WTC11 (cell line): ENCODE measurements around the gene ENOX2.

Experiments used
- CTCF ChIP-seq: fragments of 200-600 bp; IDR thresholded peaks from 2 replicates; pipeline ENCODE4 v1.8.0; 2022; ENCODE audit warnings: antibody characterized with exemption
- JUN ChIP-seq: sonication (generic); formaldehyde crosslinking; IDR thresholded peaks from 2 replicates; pipeline ENCODE4 v1.8.0; 2023; ENCODE audit warnings: mild to moderate bottlenecking, missing genetic modification reagents
- KAT7 ChIP-seq: sonication (generic); formaldehyde crosslinking; IDR thresholded peaks from 2 replicates; pipeline ENCODE4 v1.8.1; 2023; ENCODE audit warnings: missing genetic modification reagents, mild to moderate bottlenecking, borderline replicate concordance
- NR1H2 ChIP-seq: sonication (generic); formaldehyde crosslinking; IDR thresholded peaks from 2 replicates; pipeline ENCODE4 v1.9.0; 2021; ENCODE audit warnings: mild to moderate bottlenecking, moderate library complexity, missing genetic modification reagents
- TEAD4 ChIP-seq: sonication (generic); formaldehyde crosslinking; IDR thresholded peaks from 2 replicates; pipeline ENCODE4 v1.8.0; 2022; ENCODE audit warnings: mild to moderate bottlenecking, missing genetic modification reagents
- ZBTB21 ChIP-seq: sonication (generic); formaldehyde crosslinking; IDR thresholded peaks from 2 replicates; pipeline ENCODE4 v1.8.1; 2023; ENCODE audit warnings: mild to moderate bottlenecking, missing genetic modification reagents, borderline replicate concordance
- ZNF138 ChIP-seq: sonication (generic); formaldehyde crosslinking; conservative IDR thresholded peaks from 2 replicates; pipeline ENCODE4 v1.8.1; 2022; ENCODE audit warnings: mild to moderate bottlenecking, moderate library complexity, missing genetic modification reagents
- TF ChIP-seq, protein P1 (sequence below): sonication (generic); formaldehyde crosslinking; IDR thresholded peaks from 2 replicates; pipeline ENCODE4 v1.8.0; 2023; ENCODE audit warnings: mild to moderate bottlenecking, missing genetic modification reagents

DNA sequence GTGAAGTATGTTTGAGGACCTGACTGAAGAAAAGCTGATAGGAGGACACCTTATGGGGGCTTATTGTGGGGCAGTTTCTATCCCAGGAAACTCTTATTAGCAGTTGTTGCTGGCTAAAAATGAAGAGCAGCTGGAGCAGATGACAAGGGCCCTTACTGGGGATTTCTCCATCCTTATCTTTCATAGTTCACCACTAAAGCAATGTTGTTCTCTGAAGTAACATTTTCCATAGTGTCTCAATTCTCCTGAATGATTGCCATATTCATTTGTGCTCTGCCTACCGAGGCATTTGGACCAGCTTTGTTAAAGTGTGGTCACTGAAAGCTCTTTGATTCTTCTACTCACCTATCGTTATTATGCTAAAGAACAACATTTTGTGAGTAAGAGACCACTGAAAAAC is 7.7 kb downstream of the ENOX2 start:
- TF ChIP-seq JUN, result no peak
- TF ChIP-seq CTCF, result no peak
- no peak for TF ChIP-seq NR1H2 (CRISPR knock-in tag)
- no peak for TF ChIP-seq TEAD4 (CRISPR knock-in tag)
- TF ChIP-seq, protein P1, sequence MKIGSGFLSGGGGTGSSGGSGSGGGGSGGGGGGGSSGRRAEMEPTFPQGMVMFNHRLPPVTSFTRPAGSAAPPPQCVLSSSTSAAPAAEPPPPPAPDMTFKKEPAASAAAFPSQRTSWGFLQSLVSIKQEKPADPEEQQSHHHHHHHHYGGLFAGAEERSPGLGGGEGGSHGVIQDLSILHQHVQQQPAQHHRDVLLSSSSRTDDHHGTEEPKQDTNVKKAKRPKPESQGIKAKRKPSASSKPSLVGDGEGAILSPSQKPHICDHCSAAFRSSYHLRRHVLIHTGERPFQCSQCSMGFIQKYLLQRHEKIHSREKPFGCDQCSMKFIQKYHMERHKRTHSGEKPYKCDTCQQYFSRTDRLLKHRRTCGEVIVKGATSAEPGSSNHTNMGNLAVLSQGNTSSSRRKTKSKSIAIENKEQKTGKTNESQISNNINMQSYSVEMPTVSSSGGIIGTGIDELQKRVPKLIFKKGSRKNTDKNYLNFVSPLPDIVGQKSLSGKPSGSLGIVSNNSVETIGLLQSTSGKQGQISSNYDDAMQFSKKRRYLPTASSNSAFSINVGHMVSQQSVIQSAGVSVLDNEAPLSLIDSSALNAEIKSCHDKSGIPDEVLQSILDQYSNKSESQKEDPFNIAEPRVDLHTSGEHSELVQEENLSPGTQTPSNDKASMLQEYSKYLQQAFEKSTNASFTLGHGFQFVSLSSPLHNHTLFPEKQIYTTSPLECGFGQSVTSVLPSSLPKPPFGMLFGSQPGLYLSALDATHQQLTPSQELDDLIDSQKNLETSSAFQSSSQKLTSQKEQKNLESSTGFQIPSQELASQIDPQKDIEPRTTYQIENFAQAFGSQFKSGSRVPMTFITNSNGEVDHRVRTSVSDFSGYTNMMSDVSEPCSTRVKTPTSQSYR (CRISPR knock-in tag), result no peak
- TF ChIP-seq ZBTB21 (CRISPR knock-in tag), result no peak
- no peak for TF ChIP-seq KAT7 (CRISPR knock-in tag)
- TF ChIP-seq ZNF138 (CRISPR knock-in tag), result no peak
